Activated T-cell treated with anti-CD3 and anti-CD28 coated beads, Interleukin-2, amount 50 U/mL, for 1 hour (primary cell): ENCODE data around the gene NECTIN3.

ENCODE experiments used
- DNase-seq: peaks from one replicate; pipeline ENCODE4 v3.0.0-alpha.2; 2020

The NECTIN3 gene

GRCh38 chr3:111071257-111072030 is at the start of gene NECTIN3:
TSS of gene NECTIN3 (plus strand) at chr3:111071816. CDS start at chr3:111072018, 202 bp downstream.
- DNase-seq = peak; percentile 87

- no peak for DNase-seq
Observed at GRCh38 chr3:111027868-111028267, 43.7 kb upstream of the NECTIN3 start.

GRCh38 chr3:111031538-111031937 is 40.1 kb upstream of the NECTIN3 start:
- no peak for DNase-seq

- DNase-seq = no peak
Observed at GRCh38 chr3:111032677-111033076, 38.9 kb upstream of the NECTIN3 start.

- DNase-seq = no peak
Observed at GRCh38 chr3:111033470-111034050, 38.1 kb upstream of the NECTIN3 start.

- no peak for DNase-seq
Observed at GRCh38 chr3:111035316-111035715, 36.3 kb upstream of the NECTIN3 start.

GRCh38 chr3:111035902-111036301 is 35.7 kb upstream of the NECTIN3 start:
- no peak for DNase-seq

GRCh38 chr3:111040959-111041358 is 30.7 kb upstream of the NECTIN3 start:
- no peak for DNase-seq

- no peak for DNase-seq
Observed at GRCh38 chr3:111045564-111045963, 26.1 kb upstream of the NECTIN3 start.

GRCh38 chr3:111047042-111047441 is 24.6 kb upstream of the NECTIN3 start:
- DNase-seq = no peak

- DNase-seq = no peak
Observed at GRCh38 chr3:111047812-111048435, 23.7 kb upstream of the NECTIN3 start.

GRCh38 chr3:111051354-111051753 is 20.3 kb upstream of the NECTIN3 start:
- DNase-seq = no peak

- no peak for DNase-seq
Observed at GRCh38 chr3:111068574-111068973, 3.0 kb upstream of the NECTIN3 start.

- DNase-seq = no peak
Observed at GRCh38 chr3:111069974-111070771, 1.4 kb upstream of the NECTIN3 start.

GRCh38 chr3:111070772-111071256 is 802 bp upstream of the NECTIN3 start:
- no peak for DNase-seq

- no peak for DNase-seq
Observed at GRCh38 chr3:111072031-111072921, 660 bp downstream of the NECTIN3 start.

GRCh38 chr3:111073218-111073617 is 1.6 kb downstream of the NECTIN3 start:
- no peak for DNase-seq

- no peak for DNase-seq
Observed at GRCh38 chr3:111076732-111077131, 5.1 kb downstream of the NECTIN3 start.

- no peak for DNase-seq
Observed at GRCh38 chr3:111077369-111077768, 5.8 kb downstream of the NECTIN3 start.

- no peak for DNase-seq
Observed at GRCh38 chr3:111080413-111080812, 8.8 kb downstream of the NECTIN3 start.

GRCh38 chr3:111081008-111081545 is 9.5 kb downstream of the NECTIN3 start:
- DNase-seq = no peak

- no peak for DNase-seq
Observed at GRCh38 chr3:111084911-111085310, 13.3 kb downstream of the NECTIN3 start.
